ENCODE data around the gene RYR3.

RYR3 gene

DNA sequence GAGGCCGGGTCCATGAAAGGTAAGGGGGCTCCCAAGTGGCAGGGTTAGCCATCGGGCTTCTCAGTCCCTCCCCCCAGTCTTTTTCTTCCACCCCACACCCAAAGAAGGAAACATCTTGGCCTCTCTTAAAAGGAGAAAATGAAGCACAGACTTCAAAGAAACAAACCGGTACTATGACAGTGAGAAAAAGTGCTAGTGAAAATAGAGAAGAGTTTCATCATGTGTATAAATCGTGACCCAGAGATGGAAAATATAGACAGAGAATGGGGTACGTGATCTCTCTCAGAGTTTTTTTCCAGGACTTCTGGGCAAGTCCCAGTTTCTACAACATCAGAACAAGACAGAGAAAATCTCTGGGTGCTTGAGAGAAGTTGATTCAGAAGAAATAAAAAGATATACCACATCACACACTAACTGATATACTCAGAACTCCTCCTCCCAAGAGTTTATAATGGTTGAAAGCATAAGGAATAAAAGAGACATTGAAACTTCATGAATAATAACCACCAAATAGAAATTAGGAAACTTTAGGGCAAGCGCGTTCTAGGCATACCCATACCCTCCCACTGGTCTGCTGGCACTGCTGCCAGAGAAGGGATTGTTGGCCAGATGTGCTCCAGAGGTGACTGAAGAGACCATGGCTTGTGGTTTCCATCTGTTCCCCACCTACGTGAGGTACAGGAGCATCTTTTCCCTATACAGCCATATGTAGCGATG lies 338.6 kb downstream of the RYR3 start:
- no peak for DNase-seq (ENCODE audit: low read depth)

DNA sequence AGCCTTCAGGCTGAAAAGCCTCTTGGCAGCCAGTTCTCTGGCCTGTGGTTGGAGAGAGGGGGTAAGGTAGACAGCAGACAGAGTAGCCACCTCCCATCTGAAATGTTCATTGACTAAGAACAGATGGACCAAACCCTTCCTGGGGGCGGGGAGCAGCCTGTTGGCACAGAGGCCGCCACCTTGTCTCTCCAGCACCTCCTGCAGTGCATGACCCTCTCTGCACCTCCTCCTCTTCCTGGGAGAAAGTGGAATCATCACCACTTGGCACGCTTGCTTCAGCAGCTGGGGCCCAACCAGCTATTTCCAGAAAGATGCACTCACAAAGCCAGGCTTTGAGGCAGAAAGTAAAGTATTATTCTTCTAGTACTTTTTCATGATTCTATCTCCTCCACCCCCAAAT lies 344.1 kb downstream of the RYR3 start:
- DNase-seq (ENCODE audit: low read depth): no peak

DNA sequence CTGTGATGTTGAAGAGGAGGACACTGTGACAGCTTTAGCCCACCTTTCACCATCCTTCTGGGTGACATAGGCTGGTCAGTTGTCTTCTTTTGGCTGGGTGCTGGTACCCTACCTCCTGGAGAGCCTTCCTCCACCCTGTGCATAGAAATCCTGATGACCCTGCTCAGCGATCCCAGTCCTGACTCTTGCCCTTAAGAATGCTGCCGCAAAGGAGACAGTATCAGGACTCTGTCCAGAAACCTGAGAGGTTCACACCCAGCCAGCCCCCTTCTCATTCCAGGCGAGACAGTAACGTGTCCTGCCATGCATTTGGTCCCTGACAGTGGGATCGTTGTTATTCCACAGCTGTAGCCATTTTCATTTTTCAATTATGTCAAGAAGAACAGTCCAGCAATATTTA lies 344.7 kb downstream of the RYR3 start:
- no peak for DNase-seq (ENCODE audit: low read depth)

DNA sequence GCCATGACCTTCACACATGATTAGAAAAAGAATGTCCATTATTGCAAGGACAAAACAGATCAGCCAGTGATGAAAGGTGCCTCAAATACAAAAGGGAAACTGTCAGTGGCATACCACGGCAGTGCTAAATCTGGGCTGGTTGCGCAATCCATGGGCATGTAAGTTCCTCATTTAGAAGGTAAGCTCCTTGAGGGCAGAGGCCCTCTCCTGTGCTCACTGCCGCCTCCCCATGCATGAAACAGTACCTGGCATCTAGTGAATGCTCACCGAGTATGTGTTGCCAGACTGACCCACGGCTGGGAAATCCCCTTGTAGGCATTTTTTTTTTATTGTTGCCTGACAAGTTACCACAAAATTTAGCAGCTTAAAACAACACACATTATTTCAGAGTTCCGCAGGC lies 345.4 kb downstream of the RYR3 start:
- DNase-seq (ENCODE audit: low read depth): no peak

DNA sequence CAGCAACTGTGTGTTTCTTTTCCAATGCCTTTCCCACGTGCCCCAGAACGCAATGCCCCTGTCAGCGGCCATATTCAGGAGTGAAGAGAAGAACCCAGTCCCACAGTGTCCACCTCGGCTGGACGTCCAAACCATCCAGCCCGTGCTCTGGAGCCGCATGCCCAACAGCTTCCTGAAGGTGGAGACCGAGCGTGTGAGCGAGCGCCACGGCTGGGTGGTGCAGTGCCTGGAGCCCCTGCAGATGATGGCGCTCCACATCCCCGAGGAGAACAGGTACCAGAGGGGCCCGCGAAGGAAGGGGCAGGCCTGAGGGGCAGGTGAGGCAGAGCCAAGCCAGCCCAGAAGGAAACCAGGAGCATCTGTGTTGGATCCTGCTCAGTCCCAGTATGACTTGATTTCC lies 349.4 kb downstream of the RYR3 start:
- DNase-seq (ENCODE audit: low read depth): no peak

DNA sequence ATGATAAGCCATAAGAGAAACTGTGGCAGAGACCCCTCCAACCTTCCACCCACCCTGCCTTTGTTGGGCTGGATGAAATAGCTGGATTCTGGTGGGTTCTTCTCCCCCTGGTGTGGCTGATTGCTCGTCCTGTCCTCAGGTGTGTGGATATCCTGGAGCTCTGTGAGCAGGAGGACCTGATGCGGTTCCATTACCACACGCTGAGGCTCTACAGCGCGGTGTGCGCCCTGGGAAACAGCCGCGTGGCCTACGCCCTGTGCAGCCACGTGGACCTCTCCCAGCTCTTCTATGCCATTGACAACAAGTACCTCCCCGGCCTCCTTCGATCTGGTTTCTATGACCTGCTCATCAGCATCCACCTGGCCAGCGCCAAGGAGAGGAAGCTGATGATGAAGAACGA lies 351.2 kb downstream of the RYR3 start:
- no peak for DNase-seq (ENCODE audit: low read depth)

DNA sequence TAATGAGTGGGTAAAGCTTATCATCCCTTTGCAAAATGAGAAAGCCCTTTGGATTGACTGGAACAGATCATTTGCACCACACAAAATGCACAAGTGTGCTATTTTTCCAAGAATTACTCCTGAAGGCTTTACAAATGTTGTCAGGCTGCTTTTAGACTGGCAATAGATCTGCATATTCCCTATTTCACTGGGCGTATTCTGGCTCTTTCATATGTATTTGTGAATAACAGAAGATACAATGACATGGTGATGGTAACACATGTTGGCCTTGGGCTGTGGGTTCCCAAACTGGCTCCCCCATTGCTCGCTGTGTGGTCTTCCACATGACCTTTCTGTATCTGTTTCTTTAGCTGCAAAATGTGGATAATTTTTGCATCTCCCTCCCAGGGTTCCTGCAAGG lies 354.2 kb downstream of the RYR3 start:
- DNase-seq (ENCODE audit: low read depth): no peak

DNA sequence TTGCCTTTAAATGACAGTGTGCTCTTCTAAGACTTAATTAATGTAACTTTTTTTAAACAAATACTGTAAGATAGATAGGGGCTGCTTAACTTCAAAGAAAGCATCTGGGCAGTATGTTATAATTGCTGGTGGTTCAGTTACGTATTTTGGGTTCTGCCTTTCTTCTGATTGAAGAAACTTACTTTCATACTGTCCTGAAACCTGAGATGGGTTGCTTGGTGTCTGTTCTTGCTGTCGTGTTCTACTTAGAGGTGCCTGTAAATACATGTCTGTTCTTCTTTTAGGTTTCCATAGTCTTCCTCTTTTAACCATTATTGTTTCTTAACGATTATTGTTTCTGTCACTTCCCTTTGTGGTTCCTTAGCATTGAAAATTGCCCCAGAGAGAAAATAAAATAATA lies 359.8 kb downstream of the RYR3 start:
- DNase-seq (ENCODE audit: low read depth): no peak

DNA sequence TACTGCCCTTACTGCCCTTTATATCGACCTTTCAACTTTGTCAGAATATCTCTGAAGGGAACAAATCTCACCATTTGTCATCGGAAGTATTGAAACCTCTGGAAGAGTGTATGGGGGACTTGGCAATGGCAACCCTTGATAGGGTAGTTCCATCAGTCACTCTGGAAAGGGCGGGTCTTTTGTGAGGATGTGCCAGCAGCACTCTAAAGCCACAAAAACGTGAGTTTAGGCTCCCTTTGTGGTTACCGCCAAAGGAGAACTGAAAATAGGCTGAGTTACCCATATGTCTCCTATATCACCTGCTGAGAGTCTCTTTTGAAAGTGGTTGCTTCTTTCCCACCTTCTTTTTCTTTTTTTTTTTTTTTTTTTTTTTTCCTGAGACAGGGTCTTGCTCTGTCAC lies 360.7 kb downstream of the RYR3 start:
- no peak for DNase-seq (ENCODE audit: low read depth)

DNA sequence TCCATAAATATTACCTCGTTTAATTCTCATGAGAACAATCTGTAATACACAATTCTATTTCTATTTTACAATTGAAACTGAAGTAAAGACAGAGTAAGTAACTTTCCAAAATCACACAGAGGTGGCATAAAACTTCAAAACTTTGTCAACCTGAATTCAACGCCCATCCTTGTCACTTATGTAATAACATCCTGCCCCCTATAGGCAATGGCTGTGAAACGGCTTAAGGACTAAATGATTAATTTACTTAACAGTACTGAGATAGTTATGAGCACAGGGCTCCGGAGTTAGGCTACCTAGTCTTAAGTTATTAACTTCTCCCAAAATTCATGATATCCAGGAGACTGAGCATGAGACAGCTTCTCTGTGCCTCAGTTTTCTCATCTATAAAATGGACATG lies 364.5 kb downstream of the RYR3 start:
- DNase-seq (ENCODE audit: low read depth): no peak

DNA sequence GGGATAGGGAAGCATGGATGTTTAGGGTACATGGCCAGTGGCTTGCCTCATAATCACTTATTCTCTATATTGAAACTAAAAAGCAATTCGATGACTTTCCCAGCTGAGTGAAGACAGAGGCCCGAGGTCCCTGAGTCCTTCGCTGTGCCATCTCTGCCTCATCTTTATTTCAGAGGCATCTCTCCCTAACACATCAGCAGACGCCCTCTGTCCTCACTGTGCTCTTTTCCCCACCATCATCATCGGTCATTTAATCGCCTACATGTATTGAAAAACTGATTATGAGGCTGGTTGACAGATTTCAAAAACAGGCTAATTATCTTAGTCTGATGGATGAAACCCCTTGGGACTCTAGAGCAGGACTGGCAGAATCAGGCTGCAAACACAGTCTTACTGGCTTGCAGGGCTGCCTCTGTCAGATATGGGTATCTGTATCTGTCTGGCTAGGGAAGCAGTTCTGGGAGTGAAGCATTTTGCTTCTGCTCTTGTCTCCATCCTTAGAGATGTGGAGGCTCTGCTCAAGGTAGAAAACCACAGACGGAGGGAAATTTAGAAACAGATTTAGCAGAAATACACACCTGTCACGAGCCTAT lies 366.6 kb downstream of the RYR3 start:
- DNase-seq (ENCODE audit: low read depth): no peak

DNA sequence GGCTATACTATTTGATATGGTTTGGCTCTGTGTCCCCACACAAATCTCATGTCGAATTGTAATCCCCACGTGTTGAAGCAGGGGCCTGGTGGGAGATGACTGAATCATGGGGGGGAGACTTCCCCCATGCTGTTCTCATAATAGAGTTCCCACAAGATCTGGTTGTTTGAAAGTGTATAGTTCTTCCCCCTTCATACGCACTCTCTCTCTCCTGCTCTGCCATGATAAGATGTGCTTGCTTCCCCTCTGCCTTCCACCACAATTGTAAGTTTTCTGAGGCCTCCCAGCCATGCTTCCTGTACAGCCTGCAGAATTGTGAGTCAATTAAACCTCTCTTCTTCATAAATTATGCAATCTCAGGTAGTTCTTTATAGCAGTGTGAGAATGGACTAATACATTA lies 367.4 kb downstream of the RYR3 start:
- no peak for DNase-seq (ENCODE audit: low read depth)

DNA sequence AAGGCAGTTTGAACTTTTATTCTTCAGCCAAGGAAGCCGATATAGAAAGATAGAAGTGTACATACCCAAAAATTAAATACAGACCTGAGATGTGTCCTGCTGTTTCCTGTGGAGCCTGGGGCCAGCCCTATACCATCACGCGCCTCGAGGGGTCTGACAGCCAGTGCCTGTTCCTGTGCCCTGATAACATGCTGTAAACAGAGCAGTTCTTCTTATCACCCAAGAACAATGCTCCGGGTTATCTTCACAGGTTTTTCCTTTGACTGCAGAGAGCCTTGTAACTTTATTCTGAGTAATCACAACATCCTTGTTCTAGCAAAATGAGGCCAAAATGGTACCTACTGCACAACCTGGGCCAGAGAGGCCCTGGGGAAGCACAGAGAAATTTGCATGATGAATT lies 367.8 kb downstream of the RYR3 start:
- no peak for DNase-seq (ENCODE audit: low read depth)

DNA sequence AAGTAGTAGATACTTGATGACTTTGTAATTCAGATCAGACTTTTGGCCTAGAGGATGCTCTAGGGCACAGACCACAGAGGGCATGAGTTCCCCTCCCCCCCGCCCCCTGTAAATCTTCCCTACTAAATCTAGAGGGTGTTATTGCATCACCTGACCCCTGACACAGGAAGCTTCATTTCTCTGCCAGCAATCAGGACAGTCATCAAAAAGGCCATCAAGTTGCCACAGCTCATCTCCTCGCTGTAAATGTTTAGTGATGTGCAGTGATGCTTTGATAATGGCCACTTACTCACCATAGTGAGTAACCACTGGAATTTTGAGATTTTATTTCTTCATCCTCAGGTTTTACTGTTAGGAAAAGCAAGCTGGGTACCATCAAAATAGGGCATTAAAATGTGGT lies 368.3 kb downstream of the RYR3 start:
- DNase-seq (ENCODE audit: low read depth): no peak

DNA sequence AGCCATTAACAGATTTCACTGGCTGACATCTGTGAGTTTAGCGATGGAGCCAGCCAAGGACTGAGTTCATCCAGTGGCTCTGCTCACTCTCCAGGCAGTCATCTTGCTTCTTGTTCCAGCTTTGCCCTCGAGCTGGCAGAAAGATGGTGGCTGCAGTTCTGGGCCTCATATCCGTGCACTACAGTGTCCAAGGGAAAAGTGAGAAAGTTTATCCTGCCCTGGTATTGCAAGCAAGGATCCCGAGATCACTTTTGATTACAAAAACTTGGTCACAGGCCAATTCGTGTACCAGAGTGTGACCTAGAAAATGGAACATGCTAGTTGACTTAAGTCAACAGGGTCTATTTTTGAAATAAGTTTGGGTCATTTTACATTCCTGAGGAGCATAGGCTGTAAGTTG lies 369.6 kb downstream of the RYR3 start:
- DNase-seq (ENCODE audit: low read depth): no peak

DNA sequence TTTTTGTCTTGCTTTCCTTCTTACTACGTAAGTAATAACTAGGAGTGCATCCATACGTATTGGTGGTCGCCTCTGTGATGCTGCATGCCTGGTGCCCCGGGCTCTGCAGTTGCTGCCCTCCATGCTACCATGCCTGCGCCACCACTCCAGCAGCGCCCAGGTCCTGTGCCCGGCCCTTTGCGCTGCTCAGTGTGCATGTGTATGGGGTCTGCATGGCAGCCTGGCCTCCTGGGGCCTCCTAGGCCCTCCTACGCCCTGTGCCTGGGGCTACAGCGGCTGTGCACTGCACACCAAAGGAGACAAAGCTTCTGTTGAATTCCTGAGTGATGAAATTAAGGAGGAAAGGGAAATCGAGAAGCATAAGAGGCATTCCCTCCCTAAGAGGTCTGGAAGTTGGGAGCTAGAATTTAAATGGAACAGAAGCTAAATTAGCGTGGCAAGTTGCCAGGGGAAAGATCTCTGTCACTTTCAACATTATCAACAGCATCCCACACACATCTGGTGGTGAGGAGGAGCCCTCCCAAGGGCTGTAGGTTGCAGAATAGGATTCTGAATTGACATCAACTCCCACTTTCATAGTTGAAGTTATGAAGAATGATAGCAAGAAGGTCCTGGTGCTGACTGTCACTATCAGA lies 382.5 kb downstream of the RYR3 start:
- no peak for DNase-seq (ENCODE audit: low read depth)

DNA sequence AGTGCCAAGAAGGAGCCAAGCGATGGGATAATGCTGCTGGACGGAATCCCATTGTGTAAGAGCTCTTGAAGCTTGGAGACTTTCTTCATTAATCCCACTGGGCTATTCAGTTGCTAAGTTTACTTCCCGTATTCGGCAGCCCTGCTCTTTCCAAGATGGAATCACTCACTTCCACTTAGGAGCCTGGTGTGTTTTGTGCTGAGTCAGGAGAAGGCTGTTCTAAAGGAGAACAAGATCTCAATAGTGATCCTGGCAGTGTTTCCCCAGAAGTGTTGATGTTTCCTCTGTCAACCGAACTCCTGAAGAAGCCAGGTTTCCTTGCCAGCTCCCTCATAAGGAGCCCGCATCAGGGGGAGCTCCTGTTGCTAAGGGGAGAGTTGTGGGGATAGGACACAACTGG lies 387.4 kb downstream of the RYR3 start:
- no peak for DNase-seq (ENCODE audit: low read depth)

DNA sequence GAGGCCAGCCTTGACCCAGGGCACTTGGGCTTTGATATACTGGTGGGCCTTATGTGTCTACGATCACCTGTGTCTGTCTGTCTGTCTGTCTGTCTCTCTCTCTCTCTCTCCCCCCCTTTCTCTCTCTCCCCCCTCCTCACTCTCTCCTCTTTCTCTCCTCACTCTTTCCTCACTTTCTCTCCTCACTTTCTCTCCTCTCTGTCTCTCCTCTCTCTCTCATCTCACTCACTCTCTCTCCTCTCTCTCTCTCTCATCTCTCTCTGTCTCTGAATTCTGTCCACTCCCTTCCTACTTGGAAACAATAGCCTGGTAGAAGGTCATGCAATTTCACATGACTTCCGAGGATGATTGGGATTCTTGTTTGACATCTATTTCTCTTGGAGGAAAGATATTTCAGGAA lies 388.4 kb downstream of the RYR3 start:
- no peak for DNase-seq (ENCODE audit: low read depth)

DNA sequence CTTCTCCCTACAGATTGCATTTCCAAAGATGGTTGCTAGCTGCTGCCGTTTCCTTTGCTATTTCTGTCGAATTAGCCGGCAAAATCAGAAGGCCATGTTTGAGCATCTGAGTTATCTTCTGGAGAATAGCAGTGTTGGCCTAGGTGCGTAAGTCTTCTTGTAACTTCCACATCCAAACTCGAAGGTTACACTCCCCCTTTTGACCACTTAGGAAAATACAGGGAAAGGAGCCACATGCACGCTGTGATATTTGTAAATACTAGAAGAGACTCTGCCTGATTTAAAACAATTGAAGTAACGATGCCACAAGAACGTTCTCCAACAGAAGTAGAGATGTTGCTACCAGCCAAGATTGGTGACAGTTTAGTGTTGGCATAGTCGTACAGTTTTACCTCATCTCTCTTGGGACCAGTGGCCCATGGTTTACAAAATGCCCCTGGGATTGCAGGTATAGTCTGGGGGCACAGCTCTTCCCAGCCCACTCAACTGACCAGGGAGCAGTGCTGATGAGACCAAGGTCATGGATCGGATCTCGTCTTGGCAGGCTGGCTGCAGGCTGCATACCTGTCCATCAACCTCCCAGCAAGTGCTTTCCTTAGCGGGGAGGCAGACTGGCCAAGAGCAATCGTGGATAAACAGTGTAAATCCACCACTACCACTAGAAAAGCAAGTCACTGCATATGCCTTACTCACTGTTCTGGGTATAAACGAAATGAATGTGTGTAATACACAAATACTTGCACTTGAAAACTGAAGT lies 389.1 kb downstream of the RYR3 start:
- no peak for DNase-seq (ENCODE audit: low read depth)

DNA sequence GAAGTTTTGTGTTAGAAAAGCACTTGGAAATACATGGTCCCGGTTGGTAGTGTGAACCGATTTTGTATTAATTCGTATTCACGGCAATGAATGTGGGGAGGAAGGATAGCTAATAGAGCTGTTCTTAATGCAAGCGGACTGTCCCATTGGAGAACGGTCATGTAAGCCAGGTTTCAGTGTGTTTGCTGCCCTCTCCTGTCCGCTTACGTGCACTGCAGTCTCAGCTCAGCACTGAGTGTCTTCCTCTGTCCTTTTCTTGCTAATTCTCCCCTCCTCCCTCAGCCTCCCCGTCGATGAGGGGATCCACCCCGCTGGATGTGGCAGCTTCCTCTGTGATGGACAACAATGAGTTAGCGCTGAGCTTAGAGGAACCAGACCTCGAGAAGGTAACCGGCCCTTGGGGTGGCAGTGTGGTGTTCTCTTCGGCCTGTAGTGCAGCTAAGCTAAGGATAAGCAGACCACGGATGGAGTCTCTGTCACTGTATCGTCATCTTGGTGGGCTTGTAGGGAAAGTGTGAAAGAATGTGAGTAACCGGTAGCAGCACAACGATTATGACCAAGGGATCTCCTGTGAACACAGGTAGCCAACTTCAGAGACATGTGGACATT lies 390.0 kb downstream of the RYR3 start:
- DNase-seq (ENCODE audit: low read depth): peak; percentile 36

DNA sequence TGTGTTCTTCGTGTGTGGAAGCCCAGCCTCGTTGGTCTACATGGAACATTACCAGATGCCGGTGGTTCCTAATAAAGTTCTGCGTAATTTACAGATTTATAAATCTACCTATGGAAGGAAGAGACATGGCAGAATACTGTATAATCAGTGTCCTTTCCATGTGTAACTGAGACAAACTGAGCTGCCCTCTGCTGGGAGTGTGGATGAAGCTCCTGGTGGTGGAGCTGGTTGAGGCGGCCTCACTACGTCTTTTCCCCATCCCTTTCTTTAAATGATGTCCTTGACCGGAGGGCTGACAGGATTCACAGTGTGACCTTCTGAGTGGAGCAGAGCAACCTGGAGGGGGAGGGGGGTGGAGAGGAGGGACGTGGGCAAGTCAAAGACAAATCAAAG lies 390.5 kb downstream of the RYR3 start:
- no peak for DNase-seq (ENCODE audit: low read depth)

DNA sequence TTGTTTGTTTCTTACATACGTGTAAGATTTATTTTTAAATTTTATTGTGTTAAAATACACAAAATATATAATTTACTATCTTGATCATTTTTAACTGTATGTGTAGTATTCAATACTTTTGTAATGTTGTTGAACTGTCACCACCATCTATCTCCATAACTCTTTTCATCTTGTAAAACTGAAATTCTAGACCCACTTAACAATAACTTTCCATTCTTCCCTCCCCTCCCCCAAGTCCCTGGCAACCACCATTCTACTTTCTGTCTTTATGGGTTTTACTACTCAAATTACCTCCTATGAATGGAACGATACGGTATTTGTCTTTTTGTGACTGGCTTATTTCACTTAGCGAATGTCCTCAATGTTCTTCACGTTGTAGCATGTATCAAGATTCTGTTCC lies 395.4 kb downstream of the RYR3 start:
- DNase-seq (ENCODE audit: low read depth): no peak

DNA sequence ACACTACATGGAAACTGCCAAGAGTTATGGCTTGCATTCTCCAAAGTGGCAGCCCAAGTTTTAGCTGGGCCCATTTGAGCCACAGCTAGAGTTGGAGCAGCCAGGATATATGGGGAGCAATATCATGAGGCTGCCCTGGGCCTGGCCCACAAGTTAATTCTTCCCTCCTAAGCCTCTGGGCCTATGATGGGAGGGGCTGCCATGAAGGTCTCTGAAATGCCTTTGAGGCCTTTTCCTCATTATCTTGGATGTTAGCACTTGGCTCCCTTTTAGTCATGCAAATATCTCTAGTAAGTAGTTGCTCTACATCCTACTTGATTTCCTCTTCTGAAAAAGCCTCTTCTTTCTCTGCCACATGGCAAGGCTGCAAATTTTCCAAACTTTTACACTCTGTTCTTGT lies 400.0 kb downstream of the RYR3 start:
- no peak for DNase-seq (ENCODE audit: low read depth)
